G401.6 (cell line): ENCODE measurements around the gene ZNF420.
"Not testable (repeated sequence)": the region's sequence is repeated elsewhere in the genome, so short reads cannot be mapped to it uniquely, and the experiment has no call there.

ENCODE experiments used
- FAIRE-seq: peaks from 2 replicates; lab custom pipeline; 2012; peaks lifted over from hg19 to GRCh38; lab: Jason Lieb, UNC

Gene ZNF420

DNA sequence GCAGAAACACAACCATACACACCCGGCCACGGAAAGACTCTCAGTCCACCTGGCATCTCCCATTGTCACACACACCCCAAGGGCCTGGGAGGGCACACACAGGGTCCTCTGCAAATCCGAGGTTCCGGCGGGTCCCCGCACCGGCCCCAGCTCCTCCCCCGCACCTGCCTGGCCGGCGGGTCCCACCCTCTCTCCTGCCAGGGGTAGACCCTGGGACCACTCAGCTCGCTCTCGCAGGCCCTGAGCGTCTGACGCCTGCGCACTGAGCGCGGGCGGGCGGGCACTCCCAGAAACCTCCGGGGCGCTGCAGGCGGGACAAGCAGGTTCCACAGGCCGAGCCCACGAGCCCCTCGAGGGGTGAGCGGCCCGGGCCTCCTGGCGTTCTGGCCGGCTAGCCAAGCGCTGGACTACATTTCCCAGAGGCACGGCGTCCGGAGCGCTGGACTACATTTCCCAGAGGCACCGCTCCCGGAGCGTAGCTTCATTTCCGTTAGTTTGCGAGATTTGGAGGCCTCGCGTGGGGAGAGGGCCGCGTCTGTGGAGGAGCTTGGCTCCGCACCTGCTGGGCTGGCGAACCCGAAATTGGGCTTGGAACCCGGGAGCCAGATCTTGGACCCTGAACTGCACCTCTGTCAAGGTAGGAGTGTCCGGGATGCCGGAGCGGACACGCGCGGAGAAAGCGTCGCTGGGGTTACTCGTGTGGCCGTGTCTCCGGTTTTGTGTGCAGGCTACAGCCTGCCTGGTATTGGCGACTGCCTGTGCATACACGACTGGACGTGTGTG is at the start of gene ZNF420:
ZNF420 (plus strand) TSS at position 500 of the 783 bp plus-strand sequence. CDS start 10,686 bp downstream, outside the sequence.
- peak; percentile 84 for FAIRE-seq

DNA sequence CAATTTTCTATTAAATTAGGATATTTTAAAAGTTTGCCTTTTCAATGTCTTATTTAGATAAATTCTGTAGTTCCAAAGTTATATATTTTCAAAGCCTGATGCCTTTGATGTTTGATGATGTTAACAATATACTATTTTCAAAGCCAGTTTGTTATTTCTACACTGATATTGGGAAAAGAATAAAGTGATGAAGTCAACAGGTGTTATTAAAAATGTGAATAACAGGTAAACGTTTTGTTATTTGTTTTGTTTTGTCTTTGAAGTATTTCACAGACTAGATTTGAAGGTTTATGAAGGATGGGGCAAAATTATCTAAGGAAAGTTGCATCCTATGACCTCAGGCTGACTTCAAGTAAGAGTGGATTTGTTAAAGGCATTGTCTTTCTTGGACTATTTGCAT is 33.1 kb upstream of the ZNF420 start:
- no peak for FAIRE-seq

DNA sequence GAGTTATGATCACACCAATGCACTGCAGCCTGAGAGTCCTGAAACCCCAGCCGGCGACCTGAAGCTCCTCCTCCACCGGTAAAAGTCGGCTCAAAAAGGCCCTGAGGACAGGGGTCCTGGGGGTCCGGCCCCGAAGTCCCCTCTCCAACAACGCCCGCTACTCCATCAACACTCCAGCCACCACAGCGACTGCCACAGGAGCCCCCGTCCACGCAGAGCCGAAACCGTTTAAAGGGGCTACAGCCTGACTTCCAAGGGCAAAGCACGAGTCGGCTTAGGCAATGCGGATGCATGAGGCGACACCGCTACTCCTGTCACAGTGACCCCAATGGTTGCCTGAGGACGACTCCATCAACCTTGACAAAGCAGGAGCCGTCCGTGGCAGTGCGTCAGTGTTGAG is 22.9 kb upstream of the ZNF420 start:
- no peak for FAIRE-seq

DNA sequence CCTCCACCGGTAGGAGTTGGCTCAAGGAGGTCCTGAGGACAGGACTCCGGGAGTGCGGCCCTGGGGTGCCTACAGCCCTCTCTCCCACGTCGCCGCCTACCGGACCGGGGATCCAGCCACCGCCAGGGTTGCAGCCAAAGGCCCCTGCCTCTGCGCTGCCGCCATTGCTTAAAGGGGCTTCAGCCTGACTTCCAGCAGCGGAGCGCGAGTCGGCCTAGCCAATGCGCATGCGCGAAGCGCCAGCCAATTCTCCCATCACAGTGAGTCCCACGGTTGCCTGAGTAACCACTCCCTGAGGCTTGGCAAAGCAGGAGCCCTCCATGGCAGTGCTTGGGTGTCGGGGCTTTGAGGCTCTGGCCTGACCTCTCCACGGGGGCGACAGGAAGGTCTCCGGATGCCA is 21.5 kb upstream of the ZNF420 start:
- FAIRE-seq = no peak

GRCh38 chr19:37059142-37059541 is 19.1 kb upstream of the ZNF420 start:
- FAIRE-seq = no peak

GRCh38 chr19:37064886-37065285 is 13.3 kb upstream of the ZNF420 start:
- FAIRE-seq = not testable (repeated sequence)

DNA sequence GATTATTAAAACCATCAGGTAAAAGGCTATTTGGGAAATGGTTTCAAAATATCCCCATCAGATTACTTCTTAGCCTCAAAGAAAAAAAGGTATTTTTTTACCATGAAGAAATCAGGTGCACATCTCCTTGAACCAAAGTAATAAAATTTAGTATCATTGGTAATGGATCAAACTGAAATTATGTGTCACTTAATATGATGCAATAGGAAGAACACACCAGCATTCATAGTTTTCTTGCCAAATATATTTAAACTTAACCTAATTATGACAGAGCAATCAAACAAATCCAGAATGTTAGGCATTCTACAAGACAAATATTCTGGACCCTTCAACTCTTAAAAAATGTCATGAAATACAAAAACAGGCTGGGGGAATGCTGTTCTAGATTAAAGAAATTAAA is 4.1 kb upstream of the ZNF420 start:
- no peak for FAIRE-seq

DNA sequence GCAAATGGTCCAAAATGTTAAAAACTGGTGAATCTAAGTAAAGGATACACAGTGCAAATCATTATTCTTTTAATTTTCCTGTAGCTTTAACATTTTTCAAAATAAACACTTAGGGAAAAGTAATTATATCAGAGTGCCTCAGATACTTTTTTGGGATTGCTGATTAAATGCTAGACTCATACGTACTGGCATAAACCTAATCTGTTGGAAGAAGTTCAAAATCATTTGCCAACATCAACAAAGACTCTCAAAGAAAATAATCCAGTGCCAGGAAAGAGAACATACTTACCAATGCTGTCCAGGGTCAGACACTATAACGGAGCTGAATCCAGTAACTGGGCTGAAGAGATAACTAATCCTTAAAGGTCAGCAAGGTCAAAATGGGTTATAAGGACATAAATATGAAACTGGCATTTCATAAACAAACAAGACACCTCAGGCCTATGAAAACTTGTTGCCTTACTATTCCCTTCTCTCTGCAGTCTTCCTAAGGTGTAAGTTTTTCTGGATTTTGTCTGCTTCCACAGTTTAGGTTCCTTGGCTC is 3.3 kb upstream of the ZNF420 start:
- no peak for FAIRE-seq

- not testable (repeated sequence) for FAIRE-seq
Measured at GRCh38 chr19:37076524-37076923, 1.7 kb upstream of the ZNF420 start.

DNA sequence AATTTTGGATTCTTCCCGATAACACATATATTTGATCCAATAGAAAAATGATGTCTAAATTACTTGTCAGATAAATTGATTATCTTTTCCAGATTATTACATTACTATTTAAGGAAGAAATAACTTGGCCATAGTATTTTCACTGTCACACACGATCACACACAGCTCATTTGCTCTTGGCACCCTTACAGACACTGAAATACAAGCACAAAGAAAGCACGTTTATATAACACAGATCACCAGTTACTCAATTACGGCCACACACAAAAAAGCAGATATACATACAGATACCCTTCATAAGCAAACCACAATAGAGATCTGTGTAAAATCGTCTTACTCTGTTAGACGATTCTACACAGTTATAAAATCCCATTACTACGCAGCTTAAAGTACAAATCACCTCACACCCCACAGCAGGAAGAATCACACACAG is 716 bp upstream of the ZNF420 start:
- FAIRE-seq = no peak

DNA sequence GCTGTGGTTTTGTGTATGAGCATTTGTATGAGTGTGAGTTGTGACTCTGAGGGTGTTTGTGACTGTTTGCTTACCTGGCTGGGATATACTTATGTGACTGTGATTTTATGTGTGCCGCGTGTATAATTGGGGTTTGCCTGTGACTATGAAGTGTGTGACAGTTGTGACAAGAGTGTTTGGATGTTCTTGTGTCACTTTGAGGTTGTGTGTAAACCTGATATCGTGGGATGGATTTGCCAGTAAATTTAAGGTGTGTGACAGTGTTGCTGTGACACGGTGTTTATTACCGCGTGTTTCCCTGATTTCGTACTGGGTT is 442 bp downstream of the ZNF420 start:
- no peak for FAIRE-seq

DNA sequence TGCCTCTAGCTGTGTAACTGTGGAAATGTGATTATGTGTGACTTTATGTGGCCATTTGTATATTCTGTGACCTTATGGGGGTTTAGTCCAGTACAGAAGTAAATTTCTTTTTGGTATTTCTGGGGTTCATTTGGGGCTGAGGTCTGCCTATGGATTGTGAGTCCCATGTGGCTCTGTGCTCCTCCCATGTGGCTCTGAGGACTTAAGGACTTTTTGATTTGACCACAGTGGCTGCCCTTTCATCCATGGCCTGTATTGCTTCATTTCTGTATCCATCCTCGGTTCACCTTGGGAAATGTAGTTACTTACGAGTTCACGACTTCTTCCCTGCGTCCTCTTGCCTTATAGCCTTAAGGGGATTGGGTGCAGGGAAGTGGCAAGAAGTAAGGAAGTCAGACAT is 1.0 kb downstream of the ZNF420 start:
- no peak for FAIRE-seq

- FAIRE-seq = no peak
Measured at GRCh38 chr19:37082307-37082706, 4.1 kb downstream of the ZNF420 start.

DNA sequence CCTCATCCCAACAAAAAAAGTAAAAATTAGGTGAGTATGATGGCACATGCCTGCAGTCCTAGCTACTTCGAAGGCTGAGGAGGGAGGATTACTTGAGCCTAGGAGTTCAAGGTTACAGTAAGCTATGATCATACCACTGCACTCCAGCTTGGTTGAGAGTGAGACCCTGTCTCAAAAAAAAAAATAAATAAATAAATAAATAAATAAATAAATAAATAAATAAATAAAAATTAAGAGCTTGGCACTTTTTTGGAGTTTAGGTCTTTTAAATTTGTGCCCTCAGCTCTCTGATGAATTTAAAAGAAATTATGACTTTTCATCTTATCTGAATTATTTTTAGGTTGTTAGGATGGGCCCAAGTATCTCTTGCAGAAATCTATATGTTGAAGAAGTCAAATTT is 8.9 kb downstream of the ZNF420 start:
- FAIRE-seq = no peak

GRCh38 chr19:37095859-37096258 is 17.6 kb downstream of the ZNF420 start:
- FAIRE-seq = no peak

DNA sequence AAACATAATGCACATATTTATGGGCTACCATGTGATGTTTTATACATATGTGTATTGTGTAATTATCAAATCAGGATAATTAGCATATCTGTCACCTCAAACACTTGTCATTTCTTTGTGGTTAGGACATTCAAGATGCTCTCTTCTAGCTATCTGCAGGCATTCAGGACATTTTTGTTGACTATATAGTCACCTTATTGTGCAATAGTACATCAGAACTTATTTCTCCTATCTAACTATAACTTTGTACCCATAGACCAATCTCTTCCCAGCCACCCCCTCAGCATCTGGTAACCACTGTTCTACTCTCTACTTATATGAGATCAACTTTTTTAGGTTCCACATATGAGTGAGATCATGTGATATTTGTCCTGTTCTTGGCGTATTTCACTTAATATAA is 20.3 kb downstream of the ZNF420 start:
- no peak for FAIRE-seq

DNA sequence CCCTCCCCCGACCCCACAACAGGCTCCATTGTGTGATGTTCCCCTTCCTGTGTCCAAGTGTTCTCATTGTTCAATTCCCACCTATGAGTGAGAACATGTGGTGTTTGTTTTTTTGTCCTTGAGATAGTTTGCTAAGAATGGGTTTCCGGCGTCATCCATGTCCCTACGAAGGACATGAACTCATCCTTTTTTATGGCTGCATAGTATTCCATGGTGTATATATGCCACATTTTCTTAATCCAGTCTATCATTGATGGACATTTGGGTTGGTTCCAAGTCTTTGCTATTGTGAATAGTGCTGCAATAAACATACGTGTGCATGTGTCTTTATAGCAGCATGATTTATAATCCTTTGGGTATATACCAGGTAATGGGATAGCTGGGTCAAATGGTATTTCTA is 25.9 kb downstream of the ZNF420 start:
- FAIRE-seq = not testable (repeated sequence)

DNA sequence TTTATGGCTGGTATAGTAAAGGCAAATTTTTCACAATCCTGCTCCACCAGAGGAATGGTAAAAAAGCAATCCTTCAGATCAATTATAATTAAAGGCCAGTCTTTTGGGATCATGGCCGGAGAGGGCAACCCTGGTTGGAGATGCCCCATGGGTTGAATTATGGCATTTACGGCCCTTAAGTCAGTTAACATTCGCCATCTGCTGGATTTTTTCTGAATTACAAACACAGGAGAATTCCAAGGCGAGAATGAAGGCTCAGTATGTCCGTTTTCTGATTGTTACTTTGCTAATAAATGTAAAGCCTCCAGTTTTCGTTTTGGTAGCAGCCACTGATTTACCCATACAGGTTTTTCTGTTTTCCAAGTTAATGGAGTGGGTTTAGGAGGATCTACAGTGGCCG is 33.5 kb downstream of the ZNF420 start:
- not testable (repeated sequence) for FAIRE-seq

- no peak for FAIRE-seq
Measured at GRCh38 chr19:37114001-37114400, 35.8 kb downstream of the ZNF420 start.

DNA sequence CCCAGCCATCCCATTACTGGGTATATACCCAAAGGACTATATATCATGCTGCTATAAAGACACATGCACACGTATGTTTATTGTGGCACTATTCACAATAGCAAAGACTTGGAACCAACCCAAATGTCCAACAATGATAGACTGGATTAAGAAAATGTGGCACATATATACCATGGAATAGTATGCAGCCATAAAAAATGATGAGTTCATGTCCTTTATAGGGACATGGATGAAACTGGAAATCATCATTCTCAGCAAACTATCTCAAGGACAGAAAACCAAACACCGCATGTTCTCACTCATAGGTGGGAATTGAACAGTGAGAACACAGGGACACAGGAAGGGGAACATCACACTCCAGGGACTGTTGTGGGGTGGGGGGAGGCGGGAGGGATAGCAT is 43.9 kb downstream of the ZNF420 start:
- not testable (repeated sequence) for FAIRE-seq

DNA sequence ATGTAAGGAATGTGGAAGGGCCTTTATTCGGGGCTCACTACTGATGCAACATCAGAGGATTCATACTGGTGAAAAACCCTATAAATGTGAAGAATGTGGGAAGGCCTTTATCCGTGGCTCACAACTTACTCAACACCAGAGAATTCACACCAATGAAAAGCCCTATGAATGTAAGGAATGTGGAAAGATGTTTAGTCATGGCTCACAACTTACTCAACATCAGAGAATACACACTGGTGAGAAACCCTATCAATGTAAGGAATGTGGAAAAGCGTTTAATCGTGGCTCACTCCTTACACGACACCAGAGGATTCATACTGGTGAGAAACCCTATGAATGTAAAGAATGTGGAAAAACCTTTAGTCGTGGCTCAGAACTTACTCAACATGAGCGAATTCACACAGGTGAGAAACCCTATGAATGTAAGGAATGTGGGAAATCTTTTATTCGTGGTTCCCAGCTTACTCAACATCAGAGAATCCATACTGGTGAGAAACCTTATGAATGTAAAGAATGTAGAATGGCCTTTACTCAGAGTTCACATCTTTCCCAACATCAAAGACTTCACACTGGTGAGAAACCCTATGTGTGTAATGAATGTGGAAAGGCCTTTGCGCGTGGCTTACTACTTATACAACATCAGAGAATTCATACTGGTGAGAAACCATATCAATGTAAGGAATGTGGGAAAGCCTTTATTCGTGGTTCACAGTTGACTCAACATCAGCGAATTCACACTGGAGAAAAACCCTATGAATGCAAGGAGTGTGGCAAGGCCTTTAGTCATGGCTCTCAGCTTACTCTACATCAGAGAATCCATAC is 50.0 kb downstream of the ZNF420 start:
- no peak for FAIRE-seq

DNA sequence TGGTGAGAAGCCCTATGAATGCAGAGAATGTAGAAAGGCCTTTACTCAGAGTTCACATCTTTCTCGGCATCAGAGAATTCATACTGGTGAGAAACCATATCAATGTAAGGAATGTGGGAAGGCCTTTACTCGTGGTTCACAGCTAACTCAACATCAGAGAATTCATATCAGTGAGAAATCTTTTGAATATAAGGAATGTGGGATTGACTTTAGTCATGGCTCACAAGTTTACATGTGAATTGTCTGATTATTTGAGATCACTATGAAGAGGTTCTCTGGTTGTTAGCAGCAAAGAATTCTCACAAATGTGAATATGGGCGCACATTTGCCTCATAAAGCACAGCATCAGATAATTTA is 50.6 kb downstream of the ZNF420 start:
- FAIRE-seq = no peak

DNA sequence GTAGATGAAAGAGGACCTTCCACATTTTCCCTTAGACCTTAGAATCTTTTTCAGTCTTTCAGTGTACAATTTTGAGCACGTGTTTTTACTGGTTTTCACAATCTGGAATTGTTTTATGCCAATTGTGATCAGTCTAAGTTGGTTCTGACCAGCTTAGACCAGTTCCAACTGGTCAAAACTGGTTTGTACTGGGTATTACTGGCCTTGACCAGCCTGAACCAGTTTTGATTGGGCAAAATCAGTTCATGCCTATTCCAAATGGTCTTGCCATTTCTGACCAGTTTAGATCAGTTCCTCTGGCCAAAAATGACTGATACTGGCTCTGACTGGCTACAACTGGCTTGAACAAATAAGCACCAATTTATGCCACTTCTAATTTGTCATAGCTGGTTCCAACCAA is 57.9 kb downstream of the ZNF420 start:
- no peak for FAIRE-seq

- FAIRE-seq = no peak
Measured at GRCh38 chr19:37148214-37148613, 70.0 kb downstream of the ZNF420 start.
